WTC11 (cell line): ENCODE results near the gene MZT1. TPM values are rescaled to one million over a fixed set of nuclear protein-coding genes. Genes with fewer than 3 reads are reported as not detected.

Source experiments
- ATAC-seq: fragments of 200-7000 bp; cut with Tn5 transposase; 2 replicates; pipeline ENCODE4 v1.10.0; 2021; ENCODE audit warnings: mild to moderate bottlenecking, moderate library complexity
- CTCF ChIA-PET: fragments of 300-600 bp; sonication (Branson Sonifier 250); formaldehyde crosslinking; loops from one replicate; lab custom pipeline; 2021; ENCODE audit warnings: antibody characterized with exemption; lab: Charles Lee
- POLR2A ChIA-PET: fragments of 350-600 bp; sonication (Branson Sonifier 250); formaldehyde crosslinking; loops from one replicate; lab custom pipeline; 2021; ENCODE audit warnings: antibody characterized with exemption; lab: Charles Lee
- DNase-seq: peaks from one replicate; pipeline ENCODE4 v3.0.0; 2021; ENCODE audit warnings: low spot score
- H3K27ac Mint-ChIP-seq: 2 replicates; pipeline ENCODE4 v1.8.0; 2021; ENCODE audit warnings: mixed read lengths
- H3K27me3 Mint-ChIP-seq: 2 replicates; pipeline ENCODE4 v1.8.0; 2021; ENCODE audit warnings: low read depth, mild to moderate bottlenecking, moderate library complexity, mixed read lengths
- H3K36me3 Mint-ChIP-seq: 2 replicates; pipeline ENCODE4 v1.8.0; 2021; ENCODE audit warnings: mixed read lengths
- H3K4me1 Mint-ChIP-seq: 2 replicates; pipeline ENCODE4 v1.8.0; 2022; ENCODE audit warnings: mixed read lengths
- H3K4me3 Mint-ChIP-seq: 2 replicates; pipeline ENCODE4 v1.8.0; 2021; ENCODE audit warnings: mild to moderate bottlenecking, moderate library complexity, mixed read lengths
- H3K9me3 Mint-ChIP-seq: 2 replicates; pipeline ENCODE4 v1.8.0; 2021; ENCODE audit warnings: mixed read lengths
- FOXJ3 ChIP-seq: sonication (generic); formaldehyde crosslinking; IDR thresholded peaks from 2 replicates; pipeline ENCODE4 v1.9.0; 2021; ENCODE audit warnings: missing genetic modification reagents, mild to moderate bottlenecking, borderline replicate concordance
- GRHL2 ChIP-seq: fragments of 250-450 bp; sonication (Bioruptor Pico); IDR thresholded peaks from 2 replicates; pipeline ENCODE4 v1.8.0; 2022; ENCODE audit warnings: mild to moderate bottlenecking, moderate library complexity; ENCODE audit not compliant: insufficient replicate concordance, severe bottlenecking
- GTF2I ChIP-seq: fragments of 250-450 bp; sonication (Bioruptor Pico); conservative IDR thresholded peaks from 2 replicates; pipeline ENCODE4 v1.4.0; 2021; ENCODE audit warnings: mild to moderate bottlenecking
- NR1H2 ChIP-seq: sonication (generic); formaldehyde crosslinking; IDR thresholded peaks from 2 replicates; pipeline ENCODE4 v1.9.0; 2021; ENCODE audit warnings: mild to moderate bottlenecking, moderate library complexity, missing genetic modification reagents
- NR3C1 ChIP-seq: sonication (generic); formaldehyde crosslinking; conservative IDR thresholded peaks from 2 replicates; pipeline ENCODE4 v1.8.1; 2023; ENCODE audit warnings: low read depth, mild to moderate bottlenecking, missing genetic modification reagents
- PRRX2 ChIP-seq: fragments of 250-450 bp; sonication (Bioruptor Pico); IDR thresholded peaks from 2 replicates; pipeline ENCODE4 v1.8.0; 2021; ENCODE audit warnings: mild to moderate bottlenecking
- TCF7 ChIP-seq: sonication (generic); formaldehyde crosslinking; IDR thresholded peaks from 2 replicates; pipeline ENCODE4 v1.8.0; 2022; ENCODE audit warnings: mild to moderate bottlenecking, low read depth, missing genetic modification reagents, moderate library complexity
- TEAD1 ChIP-seq: sonication (generic); formaldehyde crosslinking; IDR thresholded peaks from 2 replicates; pipeline ENCODE4 v1.8.0; 2022; ENCODE audit warnings: mild to moderate bottlenecking, missing genetic modification reagents
- ZNF263 ChIP-seq: sonication (generic); formaldehyde crosslinking; IDR thresholded peaks from 2 replicates; pipeline ENCODE4 v1.8.1; 2022; ENCODE audit warnings: low read depth, mild to moderate bottlenecking, moderate library complexity, missing genetic modification reagents
- ZNF423 ChIP-seq: fragments of 250-450 bp; sonication (Bioruptor Pico); IDR thresholded peaks from 2 replicates; pipeline ENCODE4 v2.1.2; 2022; ENCODE audit warnings: mild to moderate bottlenecking, moderate library complexity
- total RNA-seq: library from RNA; stranded (reverse); gene quantifications from 3 replicates; pipeline ENCODE4 v1.2.3, GENCODE V29; 2021
- TF ChIP-seq, protein P1 (sequence below): sonication (generic); formaldehyde crosslinking; conservative IDR thresholded peaks from 2 replicates; pipeline ENCODE4 v1.8.1; 2023; ENCODE audit warnings: mild to moderate bottlenecking, low read depth, missing genetic modification reagents, moderate library complexity
- TF ChIP-seq, protein P2 (sequence below): sonication (generic); formaldehyde crosslinking; IDR thresholded peaks from 2 replicates; pipeline ENCODE4 v1.8.1; 2023; ENCODE audit warnings: mild to moderate bottlenecking, missing genetic modification reagents, moderate library complexity
- TF ChIP-seq, protein P3 (sequence below): sonication (generic); formaldehyde crosslinking; IDR thresholded peaks from 2 replicates; pipeline ENCODE4 v1.8.0; 2023; ENCODE audit warnings: missing genetic modification reagents
- TF ChIP-seq, protein P4 (sequence below): fragments of 250-450 bp; sonication (Bioruptor Pico); conservative IDR thresholded peaks from 2 replicates; pipeline ENCODE4 v1.9.0; 2021; ENCODE audit warnings: mild to moderate bottlenecking
- TF ChIP-seq, protein P5 (sequence below): sonication (generic); formaldehyde crosslinking; IDR thresholded peaks from 2 replicates; pipeline ENCODE4 v1.8.0; 2022; ENCODE audit warnings: mild to moderate bottlenecking, missing genetic modification reagents
- TF ChIP-seq, protein P6 (sequence below): sonication (generic); formaldehyde crosslinking; IDR thresholded peaks from 2 replicates; pipeline ENCODE4 v1.8.0; 2022; ENCODE audit warnings: mild to moderate bottlenecking, missing genetic modification reagents

Gene MZT1
- total RNA-seq, 1 experiment from 2014 or later, result 23.5 TPM

DNA sequence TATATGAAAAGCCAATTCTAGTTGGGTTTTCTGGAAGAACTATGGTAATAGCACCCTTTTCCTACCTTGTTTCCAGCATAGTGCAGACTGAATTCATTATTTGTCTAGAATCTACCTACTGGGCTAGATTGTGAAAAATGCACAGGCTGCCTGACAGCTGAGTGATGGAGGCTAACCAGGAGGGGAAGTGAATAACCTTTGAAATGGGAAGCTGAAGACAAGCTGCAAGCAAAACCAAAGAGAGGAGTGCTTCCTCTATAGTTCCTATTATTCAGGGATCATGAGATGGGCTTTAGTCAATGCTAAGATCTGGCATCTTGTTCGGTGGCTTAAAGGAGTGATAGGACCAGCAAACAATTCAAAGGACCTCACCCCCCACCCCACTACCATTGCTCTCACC is 26.9 kb downstream of the MZT1 start (continued):
- TF ChIP-seq, protein P1, sequence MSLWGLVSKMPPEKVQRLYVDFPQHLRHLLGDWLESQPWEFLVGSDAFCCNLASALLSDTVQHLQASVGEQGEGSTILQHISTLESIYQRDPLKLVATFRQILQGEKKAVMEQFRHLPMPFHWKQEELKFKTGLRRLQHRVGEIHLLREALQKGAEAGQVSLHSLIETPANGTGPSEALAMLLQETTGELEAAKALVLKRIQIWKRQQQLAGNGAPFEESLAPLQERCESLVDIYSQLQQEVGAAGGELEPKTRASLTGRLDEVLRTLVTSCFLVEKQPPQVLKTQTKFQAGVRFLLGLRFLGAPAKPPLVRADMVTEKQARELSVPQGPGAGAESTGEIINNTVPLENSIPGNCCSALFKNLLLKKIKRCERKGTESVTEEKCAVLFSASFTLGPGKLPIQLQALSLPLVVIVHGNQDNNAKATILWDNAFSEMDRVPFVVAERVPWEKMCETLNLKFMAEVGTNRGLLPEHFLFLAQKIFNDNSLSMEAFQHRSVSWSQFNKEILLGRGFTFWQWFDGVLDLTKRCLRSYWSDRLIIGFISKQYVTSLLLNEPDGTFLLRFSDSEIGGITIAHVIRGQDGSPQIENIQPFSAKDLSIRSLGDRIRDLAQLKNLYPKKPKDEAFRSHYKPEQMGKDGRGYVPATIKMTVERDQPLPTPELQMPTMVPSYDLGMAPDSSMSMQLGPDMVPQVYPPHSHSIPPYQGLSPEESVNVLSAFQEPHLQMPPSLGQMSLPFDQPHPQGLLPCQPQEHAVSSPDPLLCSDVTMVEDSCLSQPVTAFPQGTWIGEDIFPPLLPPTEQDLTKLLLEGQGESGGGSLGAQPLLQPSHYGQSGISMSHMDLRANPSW (CRISPR knock-in tag), result no peak
- TF ChIP-seq TCF7 (CRISPR knock-in tag) (no peak), NR3C1 (no peak)
- TF ChIP-seq, protein P2, sequence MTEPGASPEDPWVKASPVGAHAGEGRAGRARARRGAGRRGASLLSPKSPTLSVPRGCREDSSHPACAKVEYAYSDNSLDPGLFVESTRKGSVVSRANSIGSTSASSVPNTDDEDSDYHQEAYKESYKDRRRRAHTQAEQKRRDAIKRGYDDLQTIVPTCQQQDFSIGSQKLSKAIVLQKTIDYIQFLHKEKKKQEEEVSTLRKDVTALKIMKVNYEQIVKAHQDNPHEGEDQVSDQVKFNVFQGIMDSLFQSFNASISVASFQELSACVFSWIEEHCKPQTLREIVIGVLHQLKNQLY, result no peak
- TF ChIP-seq, protein P3, sequence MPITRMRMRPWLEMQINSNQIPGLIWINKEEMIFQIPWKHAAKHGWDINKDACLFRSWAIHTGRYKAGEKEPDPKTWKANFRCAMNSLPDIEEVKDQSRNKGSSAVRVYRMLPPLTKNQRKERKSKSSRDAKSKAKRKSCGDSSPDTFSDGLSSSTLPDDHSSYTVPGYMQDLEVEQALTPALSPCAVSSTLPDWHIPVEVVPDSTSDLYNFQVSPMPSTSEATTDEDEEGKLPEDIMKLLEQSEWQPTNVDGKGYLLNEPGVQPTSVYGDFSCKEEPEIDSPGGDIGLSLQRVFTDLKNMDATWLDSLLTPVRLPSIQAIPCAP (CRISPR knock-in tag), result no peak

DNA sequence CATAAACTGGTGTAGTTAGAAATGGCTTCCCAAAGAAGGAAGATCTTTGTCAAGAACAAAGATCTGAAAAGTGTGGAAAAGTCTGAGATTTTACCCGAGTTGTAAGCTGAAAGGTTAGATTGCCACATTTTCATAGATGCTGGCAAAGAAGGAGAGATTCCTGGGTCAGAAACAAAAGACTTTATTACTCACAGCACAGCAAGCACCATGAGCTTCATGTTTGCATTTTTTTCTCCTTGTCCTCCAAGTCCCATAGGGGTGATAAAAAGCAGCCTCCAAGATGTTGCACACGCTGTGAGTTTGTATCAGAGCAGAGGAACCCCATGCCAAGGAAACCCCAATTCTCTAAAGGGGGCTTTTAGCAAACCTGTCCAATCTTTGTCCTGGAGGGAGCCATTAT is 29.3 kb downstream of the MZT1 start:
- Mint-ChIP-seq H3K4me3 (no peak overlapping the region), H3K4me1 (no peaks in the 10 kb centered on the region), H3K9me3 (peaks cover 16% of the 10 kb centered on the region), H3K27me3 (no peaks in the 10 kb centered on the region), H3K27ac (no peak overlapping the region), H3K36me3 (peaks cover 12% of the 10 kb centered on the region)
- TF ChIP-seq, protein P3 (CRISPR knock-in tag), result no peak
- no peak for TF ChIP-seq ZNF263 (CRISPR knock-in tag)
- DNase-seq (no peak), ATAC-seq (no peak)
- ChIA-PET CTCF (no interaction called here), POLR2A (no interaction called here)

DNA sequence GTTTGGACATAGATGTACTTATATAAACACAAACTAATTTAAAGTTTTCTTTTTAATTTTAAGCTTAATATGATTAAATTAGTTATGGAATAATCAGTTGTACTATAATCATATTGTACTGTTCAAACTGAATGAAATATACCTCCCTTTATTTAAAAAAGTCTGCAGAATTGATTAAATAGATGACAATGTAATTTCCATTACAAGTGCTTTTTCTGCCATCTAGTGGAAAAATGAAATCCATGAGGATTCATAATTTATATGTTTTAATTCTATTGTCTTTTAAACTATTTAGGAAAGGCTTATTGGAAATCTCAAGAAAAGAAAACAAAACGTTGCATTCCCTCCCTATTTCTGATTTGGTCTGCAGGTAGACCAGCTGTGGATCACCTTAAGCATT is 30.9 kb downstream of the MZT1 start:
- TF ChIP-seq, protein P4, sequence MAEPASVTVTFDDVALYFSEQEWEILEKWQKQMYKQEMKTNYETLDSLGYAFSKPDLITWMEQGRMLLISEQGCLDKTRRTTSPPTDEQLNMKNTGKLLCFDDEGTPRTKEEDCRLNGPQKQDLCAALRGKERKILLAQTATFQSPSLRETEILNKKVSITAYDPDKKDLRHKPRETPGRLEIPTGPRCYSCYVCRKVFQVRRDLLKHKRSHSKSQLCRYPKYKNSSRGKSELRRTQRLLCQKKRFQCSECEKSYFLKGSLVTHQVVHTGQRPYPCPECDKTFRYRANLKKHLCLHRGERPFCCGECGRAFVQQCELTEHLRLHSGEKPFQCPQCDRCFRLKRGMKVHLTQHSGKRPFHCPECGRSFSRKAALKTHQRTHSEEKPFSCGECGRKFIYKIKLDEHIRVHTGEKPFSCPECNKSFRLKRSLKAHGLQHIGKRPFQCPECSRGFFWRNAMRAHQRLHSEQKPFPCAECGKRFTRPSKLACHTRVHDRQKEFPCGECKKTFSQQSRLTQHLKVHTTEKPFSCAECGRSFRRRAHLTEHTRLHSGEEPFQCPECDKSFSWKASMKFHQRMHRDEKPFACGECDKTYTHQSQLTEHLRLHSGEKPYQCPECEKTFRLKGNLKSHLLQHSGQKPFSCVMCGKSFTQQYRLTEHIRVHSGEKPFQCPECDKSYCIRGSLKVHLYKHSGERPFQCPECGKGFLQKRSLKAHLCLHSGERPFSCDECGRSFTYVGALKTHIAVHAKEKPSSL (CRISPR knock-in tag), result no peak
- no peak for TF ChIP-seq ZNF423
- TF ChIP-seq FOXJ3 (CRISPR knock-in tag), result no peak
- TF ChIP-seq TEAD1 (CRISPR knock-in tag), result no peak
- no peak for TF ChIP-seq GRHL2 (CRISPR knock-in tag)
- TF ChIP-seq, protein P5, sequence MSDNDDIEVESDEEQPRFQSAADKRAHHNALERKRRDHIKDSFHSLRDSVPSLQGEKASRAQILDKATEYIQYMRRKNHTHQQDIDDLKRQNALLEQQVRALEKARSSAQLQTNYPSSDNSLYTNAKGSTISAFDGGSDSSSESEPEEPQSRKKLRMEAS (CRISPR knock-in tag), result no peak
- TF ChIP-seq TCF7 (CRISPR knock-in tag), result no peak
- TF ChIP-seq, protein P6, sequence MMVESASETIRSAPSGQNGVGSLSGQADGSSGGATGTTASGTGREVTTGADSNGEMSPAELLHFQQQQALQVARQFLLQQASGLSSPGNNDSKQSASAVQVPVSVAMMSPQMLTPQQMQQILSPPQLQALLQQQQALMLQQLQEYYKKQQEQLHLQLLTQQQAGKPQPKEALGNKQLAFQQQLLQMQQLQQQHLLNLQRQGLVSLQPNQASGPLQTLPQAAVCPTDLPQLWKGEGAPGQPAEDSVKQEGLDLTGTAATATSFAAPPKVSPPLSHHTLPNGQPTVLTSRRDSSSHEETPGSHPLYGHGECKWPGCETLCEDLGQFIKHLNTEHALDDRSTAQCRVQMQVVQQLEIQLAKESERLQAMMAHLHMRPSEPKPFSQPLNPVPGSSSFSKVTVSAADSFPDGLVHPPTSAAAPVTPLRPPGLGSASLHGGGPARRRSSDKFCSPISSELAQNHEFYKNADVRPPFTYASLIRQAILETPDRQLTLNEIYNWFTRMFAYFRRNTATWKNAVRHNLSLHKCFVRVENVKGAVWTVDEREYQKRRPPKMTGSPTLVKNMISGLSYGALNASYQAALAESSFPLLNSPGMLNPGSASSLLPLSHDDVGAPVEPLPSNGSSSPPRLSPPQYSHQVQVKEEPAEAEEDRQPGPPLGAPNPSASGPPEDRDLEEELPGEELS (CRISPR knock-in tag), result no peak
- TF ChIP-seq PRRX2 (CRISPR knock-in tag), result no peak
- no peak for TF ChIP-seq NR1H2 (CRISPR knock-in tag)
- TF ChIP-seq GTF2I (CRISPR knock-in tag), result no peak
- CTCF ChIA-PET, result no interaction called here
- Mint-ChIP-seq H3K4me1 (no peaks in the 10 kb centered on the region), H3K27me3 (no peaks in the 10 kb centered on the region), H3K27ac (no peak overlapping the region), H3K9me3 (peaks cover 31% of the 10 kb centered on the region), H3K36me3 (peaks cover 28% of the 10 kb centered on the region), H3K4me3 (no peak overlapping the region)
- POLR2A ChIA-PET, result no interaction called here
- ATAC-seq, result no peak
- DNase-seq, result no peak
